Liver (tissue), 9 donors: ENCODE data around the gene LOXHD1. TPM values are rescaled to one million over a fixed set of nuclear protein-coding genes. Genes with fewer than 3 reads are reported as not detected.

Experiments used
- DNase-seq: peaks from one replicate; pipeline ENCODE4 v3.0.0-alpha.2; 2017; ENCODE audit warnings: low spot score
- H3K27ac ChIP-seq, 2 donors: one replicate each; pipeline ENCODE4 v1.7.0; 2013; ENCODE audit warnings: inconsistent platforms in 2 of 2, low read length in 2 of 2, control low read depth in 1 of 2, low read depth in 1 of 2, mild to moderate bottlenecking in 1 of 2
- H3K27me3 ChIP-seq, 4 donors: one replicate each; pipeline versions ENCODE4 v1.6.1 to v1.7.0; 2013; ENCODE audit warnings: low read length in 3 of 4, inconsistent platforms in 1 of 4, mild to moderate bottlenecking in 1 of 4, moderate library complexity in 1 of 4; ENCODE audit not compliant: control insufficient read depth in 4 of 4, insufficient read depth in 4 of 4
- H3K36me3 ChIP-seq, 4 donors: one replicate each; pipeline versions ENCODE4 v1.6.1 to v1.7.0; 2013; ENCODE audit warnings: low read length in 3 of 4, mild to moderate bottlenecking in 3 of 4, low read depth in 1 of 4, moderate library complexity in 1 of 4; ENCODE audit not compliant: control insufficient read depth in 4 of 4, insufficient read depth in 3 of 4
- H3K4me1 ChIP-seq, 4 donors: one replicate each; pipeline versions ENCODE4 v1.6.1 to v1.7.0; 2013; ENCODE audit warnings: low read length in 3 of 4, mild to moderate bottlenecking in 3 of 4, moderate library complexity in 1 of 4; ENCODE audit not compliant: control insufficient read depth in 4 of 4, insufficient read depth in 4 of 4
- H3K4me3 ChIP-seq, 3 donors: one replicate each; pipeline versions ENCODE4 v1.6.1 to v1.7.0; 2013; ENCODE audit warnings: low read length in 3 of 3, control low read depth in 1 of 3, low read depth in 1 of 3, mild to moderate bottlenecking in 1 of 3
- H3K9ac ChIP-seq, 2 donors: one replicate each; pipeline ENCODE4 v1.7.0; 2013; ENCODE audit warnings: low read length in 2 of 2, mild to moderate bottlenecking in 2 of 2, moderate library complexity in 2 of 2, control low read depth in 1 of 2, low read depth in 1 of 2
- H3K9me3 ChIP-seq, 4 donors: one replicate each; pipeline versions ENCODE4 v1.6.1 to v1.7.0; 2013; ENCODE audit warnings: low read length in 3 of 4; ENCODE audit not compliant: control insufficient read depth in 4 of 4
- ATF3 ChIP-seq: IDR thresholded peaks from 2 replicates; pipeline ENCODE4 v1.6.1; 2016; ENCODE audit warnings: antibody characterized with exemption
- CTCF ChIP-seq: fragments of 150-350 bp; IDR thresholded peaks from 2 replicates; pipeline ENCODE4 v1.5.1; 2017; ENCODE audit warnings: improper control_type of control experiment, low read depth, low read length; ENCODE audit not compliant: missing input control
- EGR1 ChIP-seq, 2 donors: IDR thresholded peaks; 2 replicates each; pipeline ENCODE4 v1.6.1; 2016 to 2018; ENCODE audit warnings: antibody characterized with exemption in 2 of 2, low read depth in 2 of 2
- FOXA1 ChIP-seq: IDR thresholded peaks from 2 replicates; pipeline ENCODE4 v1.6.1; 2016; ENCODE audit warnings: antibody characterized with exemption
- FOXA2 ChIP-seq: IDR thresholded peaks from 2 replicates; pipeline ENCODE4 v1.6.1; 2016; ENCODE audit warnings: antibody characterized with exemption
- GABPA ChIP-seq, 2 donors: IDR thresholded peaks in 1 of 2; conservative IDR thresholded peaks in 1 of 2; 2 replicates each; pipeline ENCODE4 v1.6.1; 2016; ENCODE audit warnings: antibody characterized with exemption in 2 of 2, mild to moderate bottlenecking in 1 of 2, moderate library complexity in 1 of 2
- HNF4A ChIP-seq, 2 donors: conservative IDR thresholded peaks; 2 replicates each; pipeline ENCODE4 v1.6.1; 2016; ENCODE audit warnings: antibody characterized with exemption in 2 of 2, mild to moderate bottlenecking in 2 of 2
- HNF4G ChIP-seq: IDR thresholded peaks from 2 replicates; pipeline ENCODE4 v1.6.1; 2016; ENCODE audit warnings: antibody characterized with exemption
- JUND ChIP-seq, 2 donors: IDR thresholded peaks; 2 replicates each; pipeline ENCODE4 v1.6.1; 2016; ENCODE audit warnings: antibody characterized with exemption in 2 of 2
- MAX ChIP-seq: IDR thresholded peaks from 2 replicates; pipeline ENCODE4 v1.6.1; 2016; ENCODE audit warnings: antibody characterized with exemption
- RAD21 ChIP-seq, 2 donors: IDR thresholded peaks; 2 replicates each; pipeline ENCODE4 v1.6.1; 2016; ENCODE audit warnings: antibody characterized with exemption in 2 of 2, mild to moderate bottlenecking in 2 of 2
- REST ChIP-seq: IDR thresholded peaks from 2 replicates; pipeline ENCODE4 v1.6.1; 2016; ENCODE audit warnings: antibody characterized with exemption, mild to moderate bottlenecking
- RXRA ChIP-seq, 2 donors: IDR thresholded peaks; 2 replicates each; pipeline ENCODE4 v1.6.1; 2017 to 2018; ENCODE audit warnings: antibody characterized with exemption in 2 of 2, mild to moderate bottlenecking in 1 of 2
- SP1 ChIP-seq: IDR thresholded peaks from 2 replicates; pipeline ENCODE4 v1.6.1; 2018; ENCODE audit warnings: antibody characterized with exemption, mild to moderate bottlenecking
- TAF1 ChIP-seq: conservative IDR thresholded peaks from 2 replicates; pipeline ENCODE4 v1.6.1; 2016; ENCODE audit warnings: antibody characterized with exemption, mild to moderate bottlenecking
- YY1 ChIP-seq: IDR thresholded peaks from 2 replicates; pipeline ENCODE4 v1.6.1; 2016; ENCODE audit warnings: antibody characterized with exemption, mild to moderate bottlenecking
- ZBTB33 ChIP-seq: IDR thresholded peaks from 2 replicates; pipeline ENCODE4 v1.6.1; 2016; ENCODE audit warnings: antibody characterized with exemption
- WGBS: extraction: QIAGEN DNeasy Blood & Tissue Kit; methylation state at CpG from one replicate; pipeline ENCODE4 v1.1.7; 2013; 5-methylcytosine and 5-hydroxymethylcytosine counted together
- polyA plus RNA-seq, 2 donors: library from polyadenylated mRNA; stranded (reverse) in 1 of 2; unstranded in 1 of 2; fragments of 200-250 nt in 1 of 2; fragments of >200 nt in 1 of 2; fragmentation: Nextera tagmentation in 1 of 2; extraction: Ambion mirVana in 1 of 2; gene quantifications; one replicate each; pipeline versions ENCODE4 v1.2.1 to v1.2.3, GENCODE V29; 2013 to 2015
- total RNA-seq, 2 donors: library from RNA; depleted of rRNA; stranded (reverse); fragments of >200 nt; gene quantifications; one replicate each; pipeline ENCODE4 v1.2.3, GENCODE V29; 2014
- donor health status: healthy.
- donor health status: healthy.
- donor health status: healthy.
- donor health status: healthy.
- donor health status: healthy.

The LOXHD1 gene
- total and polyA plus RNA-seq, 4 donors, result 0.09 to 0.25 TPM; not detected in 2

GRCh38 chr18:46570666-46571065 is 86.4 kb downstream of the LOXHD1 start:
- H3K27me3 ChIP-seq, result no peaks in the 10 kb centered on the region
- H3K36me3 ChIP-seq, result no peaks in the 10 kb centered on the region
- no peak overlapping the region for H3K27ac ChIP-seq
- DNase-seq, result no peak
- TF ChIP-seq HNF4G (no peak), FOXA1 (no peak), ATF3 (no peak), EGR1 (IDR thresholded peaks at IDR 0.05; ENCODE audit: low read depth in 2 of 2) (no peak), RXRA (IDR thresholded peaks at IDR 0.05) (no peak), HNF4A (conservative IDR thresholded peaks at IDR 0.05) (no peak), YY1 (no peak)
- WGBS, result 82% methylated on average over 6 of the region's 6 CpGs
- H3K4me1 ChIP-seq, result no peaks in the 10 kb centered on the region
- no peak overlapping the region for H3K4me3 ChIP-seq
- no peaks in the 10 kb centered on the region for H3K9me3 ChIP-seq
- H3K9ac ChIP-seq, result no peak overlapping the region

- no peak for TF ChIP-seq FOXA2
- no peak for TF ChIP-seq RXRA (IDR thresholded peaks at IDR 0.05)
- TF ChIP-seq FOXA1, result no peak
- no peak for TF ChIP-seq RAD21 (IDR thresholded peaks at IDR 0.05)
- no peak for TF ChIP-seq YY1
- TF ChIP-seq EGR1 (IDR thresholded peaks at IDR 0.05; ENCODE audit: low read depth in 2 of 2), result no peak
- no peak for TF ChIP-seq CTCF
- TF ChIP-seq SP1, result no peak
- TF ChIP-seq REST, result no peak
- TF ChIP-seq ATF3, result no peak
- TF ChIP-seq JUND (IDR thresholded peaks at IDR 0.05), result no peak
- no peak for TF ChIP-seq HNF4G
- TF ChIP-seq ZBTB33, result no peak
- no peak for TF ChIP-seq GABPA (IDR thresholded peaks at IDR 0.05 in 1 of 2, conservative IDR thresholded peaks at IDR 0.05 in 1 of 2)
- TF ChIP-seq HNF4A (conservative IDR thresholded peaks at IDR 0.05), result no peak
- TF ChIP-seq MAX, result no peak
- no peak for TF ChIP-seq TAF1
- DNase-seq, result no peak
- Histone ChIP-seq H3K9ac (no peak overlapping the region), H3K9me3 (no peaks in the 10 kb centered on the region), H3K4me1 (no peaks in the 10 kb centered on the region), H3K27me3 (no peaks in the 10 kb centered on the region), H3K27ac (no peak overlapping the region), H3K36me3 (no peaks in the 10 kb centered on the region), H3K4me3 (no peak overlapping the region)
- WGBS, result 70% methylated on average over 5 of the region's 5 CpGs
Measured at GRCh38 chr18:46570134-46570533, 86.9 kb downstream of the LOXHD1 start.
